ENCODE results near the gene ZNF407.

- TF ChIP-seq CTCF (IDR thresholded peaks at IDR 0.05) (no peak), POLR2A (IDR thresholded peaks at IDR 0.05) (no peak)
Measured at GRCh38 chr18:74788657-74789056, 191.0 kb downstream of the ZNF407 start.

Measured in adrenal gland (tissue), 5 donors.